Right atrium auricular region (tissue), 2 donors: ENCODE data around the gene UBTD1. TPM values are rescaled to one million over a fixed set of nuclear protein-coding genes. Genes with fewer than 3 reads are reported as not detected.

Experiments
- DNase-seq: peaks from one replicate; pipeline ENCODE4 v3.0.0-alpha.2; 2019; ENCODE audit warnings: low spot score
- H3K27ac ChIP-seq, 2 donors: fragments of 200-600 bp; sonication (generic); 1 replicate in 1 of 2; 2 replicates in 1 of 2; pipeline ENCODE4 v1.5.1; 2016 to 2019
- H3K27me3 ChIP-seq, 2 donors: fragments of 200-600 bp; sonication (generic); one replicate each; pipeline versions ENCODE4 v1.5.1 to v1.6.0; 2017 to 2019
- H3K36me3 ChIP-seq: fragments of 200-600 bp; sonication (generic); one replicate; pipeline ENCODE4 v1.5.1; 2016
- H3K4me1 ChIP-seq, 2 donors: fragments of 200-600 bp; sonication (generic); one replicate each; pipeline versions ENCODE4 v1.5.1 to v1.6.0; 2017 to 2019
- H3K4me3 ChIP-seq, 2 donors: fragments of 200-600 bp; sonication (generic); 1 replicate in 1 of 2; 2 replicates in 1 of 2; pipeline ENCODE4 v1.5.1; 2017 to 2019; ENCODE audit warnings: mild to moderate bottlenecking in 1 of 2, moderate library complexity in 1 of 2
- H3K9me3 ChIP-seq, 2 donors: fragments of 200-600 bp; sonication (generic); one replicate each; pipeline ENCODE4 v1.5.1; 2019
- total RNA-seq, 2 donors: library from RNA; depleted of rRNA; stranded (reverse); fragments of >200 nt; gene quantifications; one replicate each; pipeline ENCODE4 v1.1.0, GENCODE V29; 2016
- TF ChIP-seq, protein P1 (sequence below), 2 donors: fragments of 200-600 bp; sonication (generic); IDR thresholded peaks; one replicate each; pipeline ENCODE4 v1.5.1; 2019; ENCODE audit warnings: antibody characterized with exemption in 2 of 2

The UBTD1 gene
- total RNA-seq, 2 donors from 2014 or later = 26.7 to 30.7 TPM

DNA sequence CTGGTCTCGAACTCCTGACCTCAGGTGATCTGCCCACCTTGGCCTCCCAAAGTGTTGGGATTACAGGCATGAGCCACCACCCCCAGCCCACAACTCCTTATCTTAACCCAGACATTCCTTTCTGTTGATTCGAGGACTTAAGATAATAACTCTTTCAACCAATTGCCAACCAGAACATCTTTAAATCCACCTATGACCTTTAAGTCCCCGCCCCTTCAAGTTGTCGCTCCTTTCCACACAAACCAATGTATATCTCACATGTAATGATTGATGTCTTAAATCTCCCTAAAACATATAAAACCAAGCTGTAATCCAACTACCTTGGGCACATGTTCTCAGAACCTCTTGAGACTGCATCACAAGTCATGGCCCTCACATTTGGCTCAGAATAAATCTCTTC, 66.1 kb downstream of the UBTD1 start:
- H3K27me3 ChIP-seq = no peaks in the 10 kb centered on the region
- no peaks in the 10 kb centered on the region for H3K9me3 ChIP-seq
- peaks cover 19% of the 10 kb centered on the region for H3K36me3 ChIP-seq
- TF ChIP-seq, protein P1, sequence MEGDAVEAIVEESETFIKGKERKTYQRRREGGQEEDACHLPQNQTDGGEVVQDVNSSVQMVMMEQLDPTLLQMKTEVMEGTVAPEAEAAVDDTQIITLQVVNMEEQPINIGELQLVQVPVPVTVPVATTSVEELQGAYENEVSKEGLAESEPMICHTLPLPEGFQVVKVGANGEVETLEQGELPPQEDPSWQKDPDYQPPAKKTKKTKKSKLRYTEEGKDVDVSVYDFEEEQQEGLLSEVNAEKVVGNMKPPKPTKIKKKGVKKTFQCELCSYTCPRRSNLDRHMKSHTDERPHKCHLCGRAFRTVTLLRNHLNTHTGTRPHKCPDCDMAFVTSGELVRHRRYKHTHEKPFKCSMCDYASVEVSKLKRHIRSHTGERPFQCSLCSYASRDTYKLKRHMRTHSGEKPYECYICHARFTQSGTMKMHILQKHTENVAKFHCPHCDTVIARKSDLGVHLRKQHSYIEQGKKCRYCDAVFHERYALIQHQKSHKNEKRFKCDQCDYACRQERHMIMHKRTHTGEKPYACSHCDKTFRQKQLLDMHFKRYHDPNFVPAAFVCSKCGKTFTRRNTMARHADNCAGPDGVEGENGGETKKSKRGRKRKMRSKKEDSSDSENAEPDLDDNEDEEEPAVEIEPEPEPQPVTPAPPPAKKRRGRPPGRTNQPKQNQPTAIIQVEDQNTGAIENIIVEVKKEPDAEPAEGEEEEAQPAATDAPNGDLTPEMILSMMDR (IDR thresholded peaks at IDR 0.05) = no peak
- DNase-seq = no peak
- H3K4me3 ChIP-seq = no peak overlapping the region
- H3K27ac ChIP-seq = no peak overlapping the region
- no peaks in the 10 kb centered on the region for H3K4me1 ChIP-seq

DNA sequence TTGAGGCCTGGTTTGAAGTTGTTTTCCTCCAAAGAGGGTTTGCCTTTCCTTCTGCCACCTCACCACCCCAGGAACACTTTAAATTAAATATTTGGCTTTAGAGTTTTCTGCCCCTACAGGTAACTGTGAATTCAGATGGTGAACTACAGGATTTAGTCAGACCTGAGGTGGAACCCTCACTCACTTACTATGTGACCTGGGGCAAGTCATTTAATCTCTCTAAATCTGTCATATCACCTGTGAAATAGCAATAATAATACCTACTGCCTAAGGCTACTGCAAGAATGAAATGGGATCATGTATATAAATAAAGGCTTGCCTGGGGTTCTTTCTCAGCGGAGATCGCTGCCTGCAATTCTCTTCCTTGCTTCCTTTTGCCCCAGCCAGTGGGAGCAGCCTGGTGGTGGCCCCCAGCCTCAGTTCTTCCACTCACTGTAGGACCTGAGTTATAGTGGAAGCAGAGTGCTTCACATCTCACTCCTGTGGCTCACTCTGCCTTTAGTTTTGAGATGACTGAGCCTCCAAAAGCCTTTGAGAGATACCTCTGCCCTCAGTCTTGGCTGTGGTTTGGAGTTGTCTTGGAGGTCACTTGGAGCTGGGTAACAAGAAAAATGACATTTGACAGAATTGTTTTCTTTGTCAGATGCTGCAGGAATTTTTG, 67.7 kb downstream of the UBTD1 start:
- Histone ChIP-seq H3K4me1 (no peaks in the 10 kb centered on the region), H3K36me3 (peaks cover 33% of the 10 kb centered on the region), H3K27me3 (no peaks in the 10 kb centered on the region), H3K4me3 (no peak overlapping the region), H3K9me3 (no peaks in the 10 kb centered on the region), H3K27ac (no peak overlapping the region)
- DNase-seq = no peak
- TF ChIP-seq, protein P1 (IDR thresholded peaks at IDR 0.05) = no peak

DNA sequence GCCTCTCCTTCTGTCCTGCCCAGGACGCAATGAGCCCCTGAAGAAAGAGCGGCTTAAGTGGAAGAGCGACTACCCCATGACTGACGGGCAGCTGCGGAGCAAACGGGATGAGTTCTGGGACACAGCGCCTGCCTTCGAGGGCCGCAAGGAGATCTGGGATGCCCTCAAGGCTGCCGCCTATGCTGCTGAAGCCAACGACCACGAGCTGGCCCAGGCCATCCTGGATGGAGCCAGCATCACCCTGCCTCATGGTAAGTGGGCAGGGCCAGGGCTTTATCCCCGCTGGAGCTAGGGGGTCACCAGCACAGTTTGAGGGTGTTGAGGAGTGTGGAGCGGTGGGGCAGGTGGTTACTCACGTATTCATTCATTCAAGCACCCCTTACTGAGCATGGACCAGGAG, 69.2 kb downstream of the UBTD1 start:
- TF ChIP-seq, protein P1 (IDR thresholded peaks at IDR 0.05) = no peak
- Histone ChIP-seq H3K4me3 (no peak overlapping the region), H3K4me1 (peaks cover 0 to 13% of the 10 kb centered on the region in 2 donors), H3K36me3 (peaks cover 33% of the 10 kb centered on the region), H3K27me3 (no peaks in the 10 kb centered on the region), H3K27ac (no peak overlapping the region), H3K9me3 (no peaks in the 10 kb centered on the region)
- no peak for DNase-seq

DNA sequence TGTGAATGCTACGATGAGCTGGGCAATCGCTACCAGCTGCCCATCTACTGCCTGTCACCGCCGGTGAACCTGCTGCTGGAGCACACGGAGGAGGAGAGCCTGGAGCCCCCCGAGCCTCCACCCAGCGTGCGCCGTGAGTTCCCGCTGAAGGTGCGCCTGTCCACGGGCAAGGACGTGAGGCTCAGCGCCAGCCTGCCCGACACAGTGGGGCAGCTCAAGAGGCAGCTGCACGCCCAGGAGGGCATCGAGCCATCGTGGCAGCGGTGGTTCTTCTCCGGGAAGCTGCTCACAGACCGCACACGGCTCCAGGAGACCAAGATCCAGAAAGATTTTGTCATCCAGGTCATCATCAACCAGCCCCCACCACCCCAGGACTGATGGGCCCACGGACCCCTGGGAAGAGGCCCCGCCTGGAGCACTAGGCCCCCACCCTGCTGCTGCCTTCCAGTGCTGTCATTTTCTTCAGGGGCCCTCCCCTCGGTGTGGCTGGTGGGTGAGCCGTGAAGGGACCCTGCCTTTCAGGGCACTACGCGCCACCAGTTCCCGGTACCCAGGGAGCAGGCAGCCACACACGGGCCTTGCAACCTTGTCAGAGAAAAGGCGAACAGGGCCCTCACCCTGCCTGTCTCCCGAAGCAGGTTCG, 71.5 kb downstream of the UBTD1 start:
- no peaks in the 10 kb centered on the region for H3K27me3 ChIP-seq
- peaks cover 0 to 31% of the 10 kb centered on the region in 2 donors for H3K4me1 ChIP-seq
- TF ChIP-seq, protein P1 (IDR thresholded peaks at IDR 0.05) = no peak
- H3K36me3 ChIP-seq = peaks cover 33% of the 10 kb centered on the region
- H3K9me3 ChIP-seq = no peaks in the 10 kb centered on the region
- DNase-seq = no peak
- no peak overlapping the region for H3K27ac ChIP-seq
- H3K4me3 ChIP-seq = no peak overlapping the region

DNA sequence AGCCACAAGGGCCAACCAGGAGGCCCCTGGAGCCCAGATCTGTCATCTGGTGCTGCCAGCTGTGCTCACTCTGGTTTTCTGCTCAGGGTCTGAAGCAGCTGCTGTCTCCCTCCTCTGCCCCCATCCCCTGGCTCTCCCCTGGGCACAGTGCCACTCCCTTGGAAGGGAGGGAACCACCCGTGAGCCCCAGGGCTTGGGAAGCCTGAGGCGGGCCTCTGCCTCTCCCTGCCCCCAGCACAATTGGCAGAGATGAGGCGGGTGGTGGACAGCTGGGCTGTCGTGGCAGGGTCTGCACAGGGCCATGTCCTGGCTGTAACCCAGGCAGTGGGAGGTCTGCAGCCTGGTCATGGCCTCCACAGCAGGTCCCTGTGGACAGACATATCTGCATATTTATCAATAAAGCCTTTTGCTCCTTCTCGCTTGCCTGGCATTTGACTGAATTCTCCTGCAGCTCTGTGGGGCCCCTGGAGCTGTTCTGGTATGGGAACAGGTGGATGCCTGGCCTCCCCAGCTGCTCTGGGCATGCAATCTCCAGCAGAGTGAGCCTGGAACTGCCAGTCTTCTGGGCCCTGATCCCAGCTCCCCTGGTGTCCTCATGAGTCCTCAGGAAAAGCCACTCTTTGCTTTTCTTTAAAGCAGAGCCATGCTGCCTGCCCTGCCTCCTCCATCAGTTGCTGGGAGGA, 72.2 kb downstream of the UBTD1 start:
- peak overlapping the region in 1 of 2 donors; percentile 95 for H3K27ac ChIP-seq
- DNase-seq = no peak
- peaks cover 0 to 33% of the 10 kb centered on the region in 2 donors for H3K4me1 ChIP-seq
- H3K4me3 ChIP-seq = no peak overlapping the region
- no peaks in the 10 kb centered on the region for H3K9me3 ChIP-seq
- TF ChIP-seq, protein P1 (IDR thresholded peaks at IDR 0.05) = no peak
- H3K36me3 ChIP-seq = peaks cover 33% of the 10 kb centered on the region
- H3K27me3 ChIP-seq = no peaks in the 10 kb centered on the region
